IPS-11a (cell line): ENCODE measurements around the gene AUTS2.

Experiments
- H3K4me3 ChIP-seq: one replicate; pipeline ENCODE4 v1.5.1; 2013; ENCODE audit warnings: low read depth, low read length, control low read depth

Gene AUTS2

GRCh38 chr7:70421319-70421718 lies 823.0 kb downstream of the AUTS2 start:
- H3K4me3 ChIP-seq = no peak overlapping the region

DNA sequence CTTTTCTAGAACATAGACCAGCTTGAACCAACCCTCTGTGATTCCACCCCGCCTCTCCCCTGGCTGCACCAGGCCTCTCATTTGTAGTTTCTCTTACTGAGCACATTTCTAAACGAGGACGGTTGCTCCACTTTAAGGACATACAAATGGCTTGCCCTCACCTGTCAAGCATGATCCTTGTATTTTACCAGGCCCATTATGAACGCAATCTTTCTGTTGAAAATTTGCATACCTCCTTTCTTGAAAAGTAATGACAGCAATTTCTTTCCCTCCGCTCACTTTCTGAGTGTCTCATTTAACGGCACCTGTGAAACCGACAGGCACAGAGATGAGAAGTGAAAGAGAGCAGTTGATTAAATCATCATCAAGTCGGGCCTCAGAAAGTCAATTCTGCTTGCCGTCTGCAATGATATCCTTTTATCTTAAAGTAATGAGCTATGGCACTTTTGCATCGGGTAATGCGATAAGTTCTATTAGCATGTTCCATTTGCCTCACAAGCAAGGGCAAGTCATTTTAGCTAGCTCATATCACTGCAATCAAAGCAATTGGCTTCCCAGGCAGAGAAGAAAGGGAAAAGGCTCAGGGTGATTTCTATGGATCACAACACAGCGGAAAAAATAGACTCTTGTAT lies 828.1 kb downstream of the AUTS2 start:
- H3K4me3 ChIP-seq = no peak overlapping the region

DNA sequence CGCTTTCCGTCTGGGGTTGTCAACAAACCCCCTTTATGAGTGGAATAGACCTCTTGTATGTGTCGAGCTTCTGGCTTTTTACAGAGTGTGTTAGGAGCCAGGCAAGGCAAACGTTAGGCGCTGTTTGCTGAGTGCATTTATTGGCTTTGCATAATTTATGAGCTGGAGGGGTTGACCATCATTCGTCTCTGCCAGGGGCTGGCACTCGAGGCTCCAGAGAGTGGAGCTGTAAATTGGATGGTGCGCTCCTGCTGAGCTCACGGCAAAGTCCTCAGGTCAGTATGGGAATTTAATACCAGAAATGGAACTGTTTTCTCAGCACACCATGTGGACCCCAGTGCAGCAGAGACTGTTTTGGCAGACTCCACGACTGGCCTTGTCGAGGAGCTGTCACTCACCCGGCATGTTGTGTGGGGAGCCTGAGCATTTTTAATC lies 834.3 kb downstream of the AUTS2 start:
- no peak overlapping the region for H3K4me3 ChIP-seq

GRCh38 chr7:70434376-70434775 lies 836.1 kb downstream of the AUTS2 start:
- no peak overlapping the region for H3K4me3 ChIP-seq

- no peak overlapping the region for H3K4me3 ChIP-seq
Measured at GRCh38 chr7:70434821-70435220, 836.5 kb downstream of the AUTS2 start.

DNA sequence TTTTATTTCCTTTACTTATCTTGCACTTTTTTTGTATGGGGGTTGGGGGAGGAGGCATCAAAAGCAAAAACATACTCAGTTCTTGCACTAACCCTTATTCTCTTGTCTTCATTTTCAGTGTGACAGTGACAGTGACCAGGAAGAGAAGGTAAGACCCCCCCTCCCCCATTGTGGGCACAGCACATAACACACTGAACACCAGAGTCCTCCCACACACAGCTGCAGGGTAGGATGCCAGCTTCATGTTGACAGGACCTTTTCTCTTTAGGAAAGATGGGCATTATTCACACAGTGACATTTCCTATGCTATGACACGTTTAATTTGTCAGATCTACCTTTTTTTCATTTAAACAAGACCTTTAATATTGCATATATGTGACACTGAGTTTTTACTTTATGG lies 837.4 kb downstream of the AUTS2 start:
- no peak overlapping the region for H3K4me3 ChIP-seq

GRCh38 chr7:70436790-70437350 lies 838.6 kb downstream of the AUTS2 start:
- H3K4me3 ChIP-seq = no peak overlapping the region

DNA sequence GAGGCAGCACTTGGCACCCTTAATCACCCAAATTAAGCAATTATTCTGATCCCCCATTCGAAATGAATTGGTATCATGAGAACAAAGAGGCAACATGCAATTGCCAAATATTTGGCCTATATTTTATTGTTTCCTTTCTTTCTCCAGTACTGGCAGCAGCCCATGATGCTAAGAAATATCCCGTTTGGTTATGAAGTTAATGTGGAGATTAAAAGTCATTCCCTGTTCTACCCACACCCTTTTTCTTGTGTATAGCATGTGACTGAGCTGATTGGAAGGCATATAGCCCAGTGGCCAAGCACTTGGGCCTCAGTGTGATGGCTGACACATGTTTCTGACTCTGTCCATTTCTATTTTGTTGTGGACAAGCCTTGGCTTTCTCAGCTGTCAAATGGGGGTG lies 841.4 kb downstream of the AUTS2 start:
- no peak overlapping the region for H3K4me3 ChIP-seq

DNA sequence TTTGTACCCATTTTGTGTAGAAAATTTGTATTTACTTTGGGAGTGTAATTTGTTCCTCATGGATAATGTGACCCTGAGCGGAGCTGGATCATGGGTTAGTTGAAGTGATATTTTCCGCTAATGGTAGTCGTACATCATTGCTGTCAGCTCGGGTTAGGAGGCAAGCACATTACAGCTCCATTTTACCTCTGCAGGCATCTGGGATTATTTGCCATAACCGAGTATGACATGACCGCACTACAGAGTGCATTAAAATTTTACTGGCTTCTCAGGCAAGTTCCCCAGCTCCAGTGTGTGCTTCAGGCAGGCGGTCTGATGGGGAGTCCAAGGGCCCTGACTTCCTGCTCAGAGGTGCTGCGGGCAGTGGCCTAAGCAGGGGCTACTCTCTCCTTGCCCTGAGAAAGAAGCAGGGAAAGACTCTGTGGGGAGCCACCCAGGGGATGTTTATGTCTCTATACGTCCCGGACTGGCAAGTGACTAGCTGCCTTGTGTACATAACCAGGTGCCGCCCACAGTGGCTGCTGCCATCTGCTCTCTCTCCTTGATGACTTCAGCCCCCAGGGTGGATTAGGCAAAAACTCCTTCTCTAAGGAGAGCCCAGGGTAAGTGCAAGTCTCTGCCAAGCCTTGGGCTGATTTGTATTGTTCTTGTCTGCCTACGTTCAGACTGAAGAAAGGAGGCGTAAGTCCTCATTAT lies 848.3 kb downstream of the AUTS2 start:
- no peak overlapping the region for H3K4me3 ChIP-seq

- no peak overlapping the region for H3K4me3 ChIP-seq
Measured at GRCh38 chr7:70448312-70448906, 850.1 kb downstream of the AUTS2 start.

DNA sequence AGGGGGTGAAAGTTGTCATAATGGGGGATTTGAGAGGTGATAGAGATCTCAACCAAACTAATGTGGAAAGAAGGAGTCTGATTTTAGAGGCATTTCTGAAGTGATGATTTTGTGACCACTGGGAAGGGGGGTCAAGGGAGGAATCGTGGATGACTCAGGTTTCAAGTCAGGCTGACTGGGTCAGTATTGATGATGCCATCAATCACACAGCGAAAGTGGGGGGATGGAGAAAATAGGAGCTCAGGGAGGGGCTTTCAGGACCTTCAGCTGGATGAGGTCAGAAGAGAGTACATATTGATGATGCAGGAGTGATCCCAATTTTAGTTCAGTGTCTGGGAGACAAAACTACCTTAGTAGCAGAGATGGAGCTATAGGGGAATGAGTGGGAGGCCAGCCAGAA lies 852.5 kb downstream of the AUTS2 start:
- H3K4me3 ChIP-seq = no peak overlapping the region

GRCh38 chr7:70455925-70456324 lies 857.6 kb downstream of the AUTS2 start:
- no peak overlapping the region for H3K4me3 ChIP-seq

DNA sequence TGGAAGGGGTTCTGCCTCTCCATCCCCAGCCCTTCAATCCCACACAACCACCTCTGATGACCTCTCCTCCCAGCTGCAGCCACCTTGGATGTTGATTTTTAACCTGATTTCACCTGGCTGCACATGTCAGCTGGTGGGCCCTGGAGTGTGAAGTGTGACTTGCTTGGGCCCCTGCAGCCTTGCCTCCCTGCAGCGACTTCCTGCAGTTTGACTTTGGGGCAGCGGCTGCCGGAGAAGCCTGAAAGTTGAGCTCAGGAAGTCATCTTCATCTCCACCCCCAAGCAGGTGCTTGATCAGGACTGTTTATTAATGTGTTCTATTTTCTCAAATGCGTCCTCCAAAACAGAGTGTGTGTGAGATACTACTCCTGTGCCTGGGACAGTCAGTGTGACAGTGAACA lies 858.4 kb downstream of the AUTS2 start:
- H3K4me3 ChIP-seq = no peak overlapping the region

GRCh38 chr7:70457482-70457881 lies 859.2 kb downstream of the AUTS2 start:
- no peak overlapping the region for H3K4me3 ChIP-seq

- H3K4me3 ChIP-seq = no peak overlapping the region
Measured at GRCh38 chr7:70457883-70458680, 859.8 kb downstream of the AUTS2 start.

GRCh38 chr7:70458745-70459144 lies 860.5 kb downstream of the AUTS2 start:
- no peak overlapping the region for H3K4me3 ChIP-seq

GRCh38 chr7:70459546-70459945 lies 861.3 kb downstream of the AUTS2 start:
- no peak overlapping the region for H3K4me3 ChIP-seq

DNA sequence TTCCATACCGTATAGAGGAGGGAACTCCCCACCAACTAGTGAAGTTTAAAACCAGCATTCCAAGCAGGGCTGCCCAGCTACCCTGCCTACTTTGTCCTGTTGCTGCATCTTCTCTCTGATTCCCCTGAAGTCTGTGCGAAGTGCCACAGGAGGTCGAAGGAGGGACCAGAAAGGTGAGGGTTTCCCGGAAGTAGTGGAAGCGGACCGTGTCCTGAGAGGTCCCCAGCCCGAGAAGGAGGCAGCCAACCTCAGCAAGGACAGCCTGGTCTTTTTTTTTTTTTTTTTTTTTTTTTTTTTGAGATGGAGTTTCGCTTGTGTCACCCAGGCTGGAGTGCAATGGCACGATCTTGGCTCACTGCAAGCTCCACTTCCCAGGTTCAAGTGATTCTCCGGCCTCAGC lies 861.8 kb downstream of the AUTS2 start:
- no peak overlapping the region for H3K4me3 ChIP-seq

GRCh38 chr7:70460562-70460961 lies 862.3 kb downstream of the AUTS2 start:
- no peak overlapping the region for H3K4me3 ChIP-seq

DNA sequence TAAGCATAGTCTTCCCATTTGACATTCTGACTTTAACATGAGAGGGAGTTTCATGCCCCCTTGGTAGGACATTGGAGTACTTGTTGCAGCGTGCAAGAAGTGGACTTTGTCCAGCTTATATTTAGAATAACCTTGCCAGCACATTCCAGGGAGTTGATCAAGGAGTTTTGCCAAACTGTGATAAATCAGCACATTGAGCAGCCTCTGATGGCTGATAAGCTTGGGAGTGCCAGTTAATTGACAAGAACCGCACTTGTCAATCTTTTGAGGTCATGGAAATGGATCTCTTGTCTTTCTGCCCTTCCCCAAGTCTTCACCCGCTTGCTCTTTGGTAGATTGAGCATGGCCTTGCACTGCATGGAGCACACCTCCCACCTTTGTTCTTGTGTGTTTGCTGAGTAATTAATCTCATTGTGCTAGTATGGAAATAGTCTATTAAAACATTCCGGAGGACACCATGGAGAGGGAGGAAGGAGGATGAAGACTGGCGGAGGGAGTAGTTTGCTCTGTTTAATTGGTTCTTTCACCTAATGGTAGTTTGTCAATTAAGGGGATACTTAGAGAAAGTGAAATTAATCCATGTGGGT lies 865.2 kb downstream of the AUTS2 start:
- H3K4me3 ChIP-seq = no peak overlapping the region
